HepG2 (cell line): ENCODE results near the gene SPDYE4. TPM values are rescaled to one million over a fixed set of nuclear protein-coding genes. Genes with fewer than 3 reads are reported as not detected.

ENCODE experiments used
- ATAC-seq: fragments of 200-7000 bp; cut with Tn5 transposase; 3 replicates; pipeline ENCODE4 v1.9.1; 2020; ENCODE audit warnings: mild to moderate bottlenecking, moderate library complexity
- BruUV-seq: library from RNA; stranded (reverse); fragments of 400-500 nt; replicated peaks from 2 replicates; lab custom pipeline; 2021; lab: Mats Ljungman, UMichigan
- CTCF ChIA-PET: fragments of 300-600 bp; formaldehyde crosslinking; extraction: SDS; loops from one replicate; lab custom pipeline; 2021; ENCODE audit warnings: low total read pairs, inconsistent platforms, low intra/inter-chr PET ratio; lab: Yijun Ruan, JAX
- POLR2A ChIA-PET: fragments of 350-600 bp; sonication (Branson Sonifier 250); formaldehyde crosslinking; loops from one replicate; lab custom pipeline; 2020; ENCODE audit warnings: antibody characterized with exemption, inconsistent platforms; lab: Yijun Ruan, JAX
- DNase-seq: peaks from one replicate; pipeline ENCODE4 v3.0.0-alpha.2; 2015; ENCODE audit warnings: low spot score
- FAIRE-seq: peaks from 3 replicates; lab custom pipeline; 2011; peaks lifted over from hg19 to GRCh38; lab: Jason Lieb, UNC
- H2AFZ ChIP-seq: one replicate; pipeline ENCODE4 v1.6.1; 2011; ENCODE audit warnings: low read length, inconsistent platforms
- H3K27ac ChIP-seq: fragments of 300-600 bp; 3 replicates; pipeline ENCODE4 v1.8.0; 2011; ENCODE audit warnings: mixed run types, mild to moderate bottlenecking, mixed read lengths, low read length, inconsistent platforms; ENCODE audit not compliant: insufficient read depth; ENCODE audit errors: extremely low read length
- H3K27me3 ChIP-seq, 2 experiments: fragments of 200-600 bp in 1 of 2; 2 replicates in 1 of 2; 3 replicates in 1 of 2; pipeline versions ENCODE4 v1.6.0 to v1.8.0; 2011; ENCODE audit warnings: low read length in 2 of 2, mild to moderate bottlenecking in 2 of 2, moderate library complexity in 2 of 2, inconsistent platforms in 1 of 2; ENCODE audit not compliant: insufficient read depth in 2 of 2, control insufficient read depth in 1 of 2
- H3K36me3 ChIP-seq, 2 experiments: fragments of 200-600 bp in 1 of 2; replicated peaks in 1 of 2; 2 replicates in 1 of 2; 3 replicates in 1 of 2; pipeline versions ENCODE4 v1.5.1 to v1.8.0; 2011; ENCODE audit warnings: low read length in 2 of 2, inconsistent platforms in 1 of 2; ENCODE audit not compliant: insufficient read depth in 2 of 2, control insufficient read depth in 1 of 2
- H3K4me1 ChIP-seq: 2 replicates; pipeline ENCODE4 v1.5.1; 2012; ENCODE audit warnings: low read length, inconsistent platforms; ENCODE audit not compliant: insufficient read depth
- H3K4me2 ChIP-seq: 2 replicates; pipeline ENCODE4 v1.6.0; 2011; ENCODE audit warnings: low read depth, low read length, inconsistent platforms
- H3K4me3 ChIP-seq, 3 experiments: fragments of 200-600 bp in 1 of 3; sonication (generic), shearing (Covaris generic) in 1 of 3; replicated peaks in 1 of 3; 2 replicates each; pipeline ENCODE4 v1.5.1; 2011 to 2016; ENCODE audit warnings: low read length in 3 of 3, inconsistent platforms in 2 of 3, low read depth in 2 of 3, mild to moderate bottlenecking in 2 of 3, control low read depth in 1 of 3, mixed read lengths in 1 of 3; ENCODE audit not compliant: insufficient read depth in 1 of 3
- H3K79me2 ChIP-seq: one replicate; pipeline ENCODE4 v1.6.1; 2011; ENCODE audit warnings: low read length, inconsistent platforms; ENCODE audit not compliant: insufficient read depth
- H3K9ac ChIP-seq: 2 replicates; pipeline ENCODE4 v1.6.0; 2011; ENCODE audit warnings: mild to moderate bottlenecking, low read depth, low read length, inconsistent platforms; ENCODE audit not compliant: insufficient read depth
- H3K9me3 ChIP-seq: 2 replicates; pipeline ENCODE4 v1.5.1; 2012; ENCODE audit warnings: mild to moderate bottlenecking, low read length
- H4K20me1 ChIP-seq: 2 replicates; pipeline ENCODE4 v1.6.0; 2011; ENCODE audit warnings: inconsistent platforms, mild to moderate bottlenecking, low read length, moderate library complexity; ENCODE audit not compliant: insufficient read depth
- CC2D1A ChIP-seq: sonication (generic); formaldehyde crosslinking; IDR thresholded peaks from 2 replicates; pipeline ENCODE4 v1.8.1; 2023; ENCODE audit warnings: mild to moderate bottlenecking, missing genetic modification reagents
- CEBPG ChIP-seq: IDR thresholded peaks from 2 replicates; pipeline ENCODE4 v1.6.1; 2016
- CERS6 ChIP-seq: sonication (generic); formaldehyde crosslinking; IDR thresholded peaks from 2 replicates; pipeline ENCODE4 v1.5.0; 2020; ENCODE audit warnings: missing genetic modification reagents
- CHD4 ChIP-seq: fragments of 200-600 bp; sonication (generic); IDR thresholded peaks from 2 replicates; pipeline ENCODE4 v1.7.0; 2017; ENCODE audit warnings: mild to moderate bottlenecking, low read length, borderline replicate concordance
- DMAP1 ChIP-seq: IDR thresholded peaks from 2 replicates; pipeline ENCODE4 v1.6.1; 2016
- MTF2 ChIP-seq: sonication (generic); formaldehyde crosslinking; IDR thresholded peaks from 2 replicates; pipeline ENCODE4 v1.5.0; 2020; ENCODE audit warnings: missing genetic modification reagents, borderline replicate concordance
- NAIF1 ChIP-seq: sonication (generic); formaldehyde crosslinking; IDR thresholded peaks from 2 replicates; pipeline ENCODE4 v1.5.0; 2020; ENCODE audit warnings: mild to moderate bottlenecking, missing genetic modification reagents, borderline replicate concordance
- PCBP1 ChIP-seq: fragments of 200-400 bp; formaldehyde crosslinking; IDR thresholded peaks from 2 replicates; pipeline ENCODE4 v1.6.1; 2017; ENCODE audit warnings: mild to moderate bottlenecking, low read depth, low read length, borderline replicate concordance
- PCBP2 ChIP-seq: fragments of 200-400 bp; formaldehyde crosslinking; optimal IDR thresholded peaks from 2 replicates; pipeline ENCODE3; 2018; ENCODE audit warnings: low read length, low read depth; ENCODE audit not compliant: poor library complexity, severe bottlenecking
- TRAFD1 ChIP-seq: sonication (generic); formaldehyde crosslinking; IDR thresholded peaks from 2 replicates; pipeline ENCODE4 v1.5.1; 2020; ENCODE audit warnings: missing genetic modification reagents, mild to moderate bottlenecking, borderline replicate concordance
- ZNF121 ChIP-seq: sonication (generic); formaldehyde crosslinking; IDR thresholded peaks from 2 replicates; pipeline ENCODE4 v1.5.0; 2020; ENCODE audit warnings: mild to moderate bottlenecking, missing genetic modification reagents
- ZNF160 ChIP-seq: sonication (generic); formaldehyde crosslinking; IDR thresholded peaks from 2 replicates; pipeline ENCODE4 v1.8.0; 2022; ENCODE audit warnings: mild to moderate bottlenecking, inconsistent platforms, missing genetic modification reagents
- ZNF264 ChIP-seq: sonication (generic); formaldehyde crosslinking; IDR thresholded peaks from 2 replicates; pipeline ENCODE4 v1.4.0; 2020; ENCODE audit warnings: missing genetic modification reagents
- ZNF318 ChIP-seq: sonication (generic); formaldehyde crosslinking; IDR thresholded peaks from 2 replicates; pipeline ENCODE4 v1.4.0; 2020; ENCODE audit warnings: mild to moderate bottlenecking, missing genetic modification reagents
- ZNF451 ChIP-seq: sonication (generic); formaldehyde crosslinking; IDR thresholded peaks from 2 replicates; pipeline ENCODE4 v1.5.0; 2020; ENCODE audit warnings: mild to moderate bottlenecking, missing genetic modification reagents
- ZNF629 ChIP-seq: sonication (generic); formaldehyde crosslinking; conservative IDR thresholded peaks from 2 replicates; pipeline ENCODE4 v1.5.0; 2020; ENCODE audit warnings: missing genetic modification reagents
- whole genome bisulfite sequencing: methylation state at CpG from one replicate; pipeline ENCODE4 v1.1.6; 2017; ENCODE audit warnings: low lambda C conversion rate; 5-methylcytosine and 5-hydroxymethylcytosine counted together
- in situ Hi-C: cut with HindIII; loops from 2 replicates; pipeline ENCODE4 v1.10.0; 2017; ENCODE audit warnings: low pct_unique_long_range_greater_than_20kb; ENCODE audit not compliant: extremely low pct_ligation_motif_present
- intact Hi-C: fragments of 100-400 bp; cut with micrococcal nuclease; formaldehyde crosslinking; loops from one replicate; pipeline ENCODE4 v1.10.0; 2022; ENCODE audit not compliant: unreplicated experiment
- polyA plus RNA-seq, 8 experiments: library from polyadenylated mRNA; depleted of rRNA in 3 of 8; stranded (reverse) in 7 of 8; unstranded in 1 of 8; fragments of >200 nt; fragmentation: Illumina TruSeq in 4 of 8; extraction: Trizol in 4 of 8; gene quantifications; 2 replicates each; pipeline versions ENCODE4 v1.2.1 to v1.2.3, GENCODE V29; 2011 to 2016; ENCODE audit warnings: low read depth in 4 of 8, missing spikeins in 1 of 8, mixed read lengths in 1 of 8; ENCODE audit not compliant: insufficient read depth in 1 of 8
- total RNA-seq, 5 experiments: library from RNA; depleted of rRNA; stranded (reverse); fragments of >200 nt; fragmentation: Illumina TruSeq; extraction: Trizol; gene quantifications; 2 replicates each; pipeline ENCODE4 v1.2.3, GENCODE V29; 2016; ENCODE audit warnings: low read depth in 1 of 5

The SPDYE4 gene
- total and polyA plus RNA-seq, 2 of the 13 experiments (the other 11 are each of a cell fraction or from before 2014, with no cell fraction given): not detected

GRCh38 chr17:8710813-8711212, 47.5 kb downstream of the SPDYE4 start:
- Histone ChIP-seq H3K79me2 (no peaks in the 10 kb centered on the region), H3K4me2 (no peak overlapping the region), H3K27me3 (no peaks in the 10 kb centered on the region; a peak in 1 of 5 replicates), H3K27ac (no peak overlapping the region), H3K4me3 (no peak overlapping the region), H2AFZ (no peak overlapping the region), H3K9ac (no peak overlapping the region), H3K4me1 (peaks cover 30% of the 10 kb centered on the region), H3K36me3 (no peaks in the 10 kb centered on the region), H4K20me1 (no peaks in the 10 kb centered on the region), H3K9me3 (no peaks in the 10 kb centered on the region)
- intact Hi-C loops (no loop called here), in situ Hi-C loops (no loop called here)
- 72% methylated on average over 5 of the region's 5 CpGs for WGBS
- BruUV-seq: no TSS peak
- POLR2A ChIA-PET: no interaction called here
- no peak for FAIRE-seq
- DNase-seq: no peak
- ATAC-seq: no peak
- CTCF ChIA-PET: no interaction called here
- TF ChIP-seq DMAP1 (CRISPR knock-in tag) (no peak), CHD4 (no peak), PCBP2 (no peak), CC2D1A (CRISPR knock-in tag) (no peak), ZNF160 (CRISPR knock-in tag) (no peak), NAIF1 (no peak), ZNF121 (CRISPR knock-in tag) (no peak), CERS6 (CRISPR knock-in tag) (no peak), TRAFD1 (no peak), ZNF318 (CRISPR knock-in tag) (no peak), PCBP1 (no peak), MTF2 (CRISPR knock-in tag) (no peak), ZNF629 (no peak), ZNF264 (CRISPR knock-in tag) (no peak), CEBPG (CRISPR knock-in tag) (no peak), ZNF451 (no peak)
